DMS79 (cell line): ENCODE measurements around the gene KHDC3L.

Experiments
- DNase-seq: peaks from one replicate; lab custom pipeline; 2025; lab: John Stamatoyannopoulos, UW

Gene KHDC3L

DNA sequence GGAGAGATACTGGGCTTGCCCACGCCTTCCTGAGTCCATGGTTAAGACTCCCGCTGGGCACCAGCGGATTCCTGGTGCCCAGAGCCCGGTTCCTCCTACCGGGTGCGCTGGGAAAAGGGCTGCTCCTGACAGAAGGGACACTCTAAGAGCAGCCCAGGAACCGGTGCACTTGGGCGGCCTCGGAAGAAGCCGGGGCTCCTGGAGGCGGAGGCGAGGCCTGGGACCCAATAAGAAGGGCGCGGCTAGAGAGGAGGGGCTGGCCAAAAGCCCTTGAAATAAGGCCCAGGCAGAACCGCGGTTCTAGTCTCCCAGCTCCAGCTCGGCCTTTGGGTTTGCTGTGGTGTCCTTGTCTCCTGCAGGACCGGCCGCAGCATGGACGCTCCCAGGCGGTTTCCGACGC is at the start of gene KHDC3L:
Gene KHDC3L, plus strand, starts transcription at position 301 of the 400 bp plus-strand sequence. Its CDS starts 72 bp downstream, at position 373.
- DNase-seq: no peak

DNA sequence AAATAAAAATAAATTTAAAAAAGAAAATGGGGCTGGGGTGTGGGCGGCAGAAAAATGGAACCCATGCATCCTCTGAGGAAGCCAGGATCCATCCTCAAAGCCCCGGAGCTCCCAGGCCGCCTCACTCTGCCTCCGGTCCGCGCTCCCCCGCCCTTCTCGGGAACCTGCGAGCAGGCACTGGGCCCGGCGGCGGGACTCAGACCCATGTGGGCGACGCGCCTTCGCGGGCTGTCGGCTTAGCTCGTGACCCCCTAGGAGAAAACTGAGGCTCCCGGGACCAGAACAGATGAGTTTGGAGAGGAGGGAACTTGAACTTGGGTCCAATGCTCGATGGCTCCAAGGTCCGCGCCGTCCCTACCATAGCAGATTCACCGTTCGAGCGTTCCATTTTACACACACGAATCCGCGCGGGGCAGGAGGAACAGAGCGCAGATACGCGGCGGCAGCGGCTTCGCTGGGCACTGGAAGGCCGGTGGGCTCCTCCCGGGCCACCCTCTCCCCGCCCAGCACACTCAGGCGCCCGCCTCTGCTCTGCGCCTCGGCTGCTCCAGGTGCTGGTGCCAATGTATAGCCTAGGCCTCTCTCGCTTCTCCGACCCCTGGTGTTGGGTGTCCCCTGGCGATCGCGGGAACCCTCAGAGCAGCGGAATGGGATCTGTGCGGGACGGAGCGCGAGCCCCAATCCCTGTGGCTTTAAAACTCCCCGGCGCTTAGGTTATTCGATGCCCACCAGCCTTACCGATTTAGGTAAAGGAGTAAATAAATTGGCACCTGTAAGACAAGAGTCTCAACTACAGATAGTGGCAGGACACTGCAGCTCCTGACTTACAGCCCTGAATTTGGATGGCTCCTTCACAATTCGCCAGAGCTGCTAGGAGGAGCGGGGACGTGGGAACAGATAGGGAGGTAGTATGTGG is 47.6 kb upstream of the KHDC3L start:
- no peak for DNase-seq

GRCh38 chr6:73323323-73323722 is 39.1 kb upstream of the KHDC3L start:
- DNase-seq: no peak

DNA sequence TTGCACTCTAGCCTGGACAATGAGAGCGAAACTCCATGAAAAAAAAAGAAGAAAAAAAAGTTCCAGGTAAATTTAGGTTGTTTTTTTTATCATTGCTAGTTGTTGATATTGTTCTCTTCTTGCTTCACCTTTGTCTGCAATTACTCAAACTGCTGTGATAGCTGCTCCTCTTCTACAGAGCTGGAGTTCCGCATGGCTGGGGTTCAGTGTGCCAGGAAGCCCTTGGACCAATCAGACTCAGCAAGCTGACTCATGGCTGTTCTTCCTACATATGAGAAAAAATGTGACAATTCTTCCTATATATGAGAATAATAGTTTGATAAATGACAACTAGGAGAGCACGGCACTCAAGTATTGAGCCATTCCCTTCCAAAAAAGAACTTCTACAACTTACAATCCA is 36.8 kb upstream of the KHDC3L start:
- no peak for DNase-seq

- no peak for DNase-seq
These were observed 33.7 kb upstream of the KHDC3L start for GRCh38 chr6:73328790-73329189.

- DNase-seq: no peak
These were observed 33.3 kb upstream of the KHDC3L start for GRCh38 chr6:73329201-73329600.

DNA sequence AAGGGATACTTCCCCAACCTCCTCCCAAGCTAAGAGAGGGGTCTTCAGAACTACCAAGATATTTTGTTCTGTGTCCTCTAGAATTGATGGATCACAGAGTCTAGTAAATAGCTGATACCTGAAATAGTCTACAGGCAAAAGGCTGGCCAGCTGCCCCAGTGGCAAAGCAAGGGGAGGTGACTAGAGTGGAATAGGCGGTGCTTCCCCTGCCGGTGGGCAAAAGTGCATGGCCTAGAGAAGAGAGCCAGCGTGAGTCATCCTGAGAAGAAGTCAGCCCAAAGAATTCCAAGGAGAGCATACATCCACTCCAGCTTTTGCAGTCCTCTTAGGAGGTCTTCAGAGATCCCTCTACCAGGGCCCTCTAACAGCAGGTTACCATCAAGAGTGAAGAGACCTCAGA is 23.1 kb upstream of the KHDC3L start:
- no peak for DNase-seq

- DNase-seq: no peak
These were observed 22.4 kb upstream of the KHDC3L start for GRCh38 chr6:73340048-73340447.

DNA sequence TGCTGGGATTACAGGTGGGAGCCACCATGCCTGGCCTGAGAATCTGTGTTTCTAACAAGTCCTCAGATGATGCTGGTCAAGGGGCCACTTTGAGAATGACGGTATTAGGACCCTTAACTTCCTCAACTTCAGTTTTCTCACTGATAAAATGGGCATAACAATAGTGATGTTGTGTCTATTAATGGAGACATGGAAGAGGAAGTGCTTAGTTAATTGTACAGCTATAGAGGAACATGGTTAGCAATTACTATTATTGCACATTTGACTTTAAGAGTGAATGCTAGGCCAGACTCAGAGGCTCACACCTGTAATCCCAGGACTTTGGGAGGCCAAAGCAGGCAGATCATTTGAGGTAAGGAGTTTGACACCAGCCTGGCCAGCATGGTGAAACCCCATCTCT is 21.1 kb upstream of the KHDC3L start:
- no peak for DNase-seq

- DNase-seq: no peak
These were observed 20.3 kb upstream of the KHDC3L start for GRCh38 chr6:73342174-73342573.

DNA sequence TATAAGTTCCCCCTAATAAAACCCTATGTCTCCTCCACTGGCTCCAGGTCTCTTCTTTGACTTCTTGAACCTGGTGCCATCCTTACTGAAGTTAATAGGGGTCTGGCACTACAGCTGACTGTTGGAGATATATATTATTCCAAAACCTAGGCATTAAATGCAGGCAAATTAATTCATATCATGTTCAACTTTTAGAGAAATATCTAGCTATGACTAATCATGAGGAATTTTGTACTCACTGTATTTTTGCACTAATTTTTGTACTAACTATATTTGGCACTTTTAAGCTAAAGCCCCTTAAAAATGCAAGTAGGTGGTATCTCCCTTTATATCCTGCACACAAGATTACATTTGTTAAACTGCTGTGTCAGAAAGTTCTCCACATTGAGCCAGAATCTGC is 19.3 kb upstream of the KHDC3L start:
- DNase-seq: no peak

- DNase-seq: no peak
These were observed 13.8 kb upstream of the KHDC3L start for GRCh38 chr6:73348550-73349204.

DNA sequence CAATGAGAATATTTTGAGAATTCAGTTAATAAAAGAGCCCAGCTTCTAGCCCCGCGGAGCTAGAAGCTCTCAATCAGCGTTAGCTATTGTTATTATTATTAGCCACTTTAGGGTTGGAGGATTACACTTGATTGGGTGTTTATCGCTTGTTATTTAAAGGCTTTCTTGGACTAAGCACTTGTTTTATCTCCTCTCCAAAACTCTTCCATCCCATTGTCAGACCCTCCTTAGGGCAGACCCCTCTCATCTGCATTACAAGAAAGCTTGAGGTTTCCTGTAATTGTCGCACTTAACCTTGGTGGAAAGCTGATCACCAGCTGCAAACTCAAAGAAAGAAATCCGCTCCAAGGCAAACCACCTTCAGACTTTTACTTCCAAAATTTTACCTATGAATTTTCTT is 13.1 kb upstream of the KHDC3L start:
- DNase-seq: no peak

- no peak for DNase-seq
These were observed 8.5 kb upstream of the KHDC3L start, which contains the start of gene DPPA5 for GRCh38 chr6:73353636-73354593. Gene DPPA5, minus strand, starts transcription at chr6:73354276. Its CDS starts 51 bp downstream, at chr6:73354225.

DNA sequence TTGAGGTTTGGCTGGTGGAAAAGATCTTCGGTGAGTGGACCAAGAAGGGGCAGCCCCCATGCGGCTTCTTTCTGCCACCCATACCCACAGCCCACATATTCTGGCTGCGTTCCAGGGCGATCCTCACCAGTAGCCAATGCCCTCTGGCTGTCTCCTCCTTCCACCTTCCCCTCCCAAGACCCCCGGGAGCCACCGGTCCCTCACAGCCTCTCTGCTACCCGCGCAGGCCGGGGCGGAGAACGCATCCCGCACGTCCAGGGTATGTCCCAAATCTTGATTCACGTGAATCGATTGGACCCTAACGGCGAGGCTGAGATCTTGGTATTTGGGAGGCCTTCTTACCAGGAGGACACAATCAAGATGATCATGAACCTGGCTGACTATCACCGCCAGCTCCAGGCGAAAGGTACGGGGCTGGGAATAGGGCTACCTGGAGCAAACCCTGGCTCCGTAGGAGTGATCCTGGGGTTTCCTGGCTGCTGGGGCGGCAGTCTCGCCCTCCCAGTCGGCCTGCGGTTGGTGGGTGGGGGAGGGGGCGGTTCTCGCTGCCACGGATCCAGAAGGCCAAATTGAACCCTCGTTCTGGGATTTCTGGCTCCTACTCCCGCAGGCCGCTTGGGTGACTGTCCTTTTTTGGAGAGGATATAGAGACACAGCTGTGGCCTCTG is 545 bp downstream of the KHDC3L start:
- no peak for DNase-seq

DNA sequence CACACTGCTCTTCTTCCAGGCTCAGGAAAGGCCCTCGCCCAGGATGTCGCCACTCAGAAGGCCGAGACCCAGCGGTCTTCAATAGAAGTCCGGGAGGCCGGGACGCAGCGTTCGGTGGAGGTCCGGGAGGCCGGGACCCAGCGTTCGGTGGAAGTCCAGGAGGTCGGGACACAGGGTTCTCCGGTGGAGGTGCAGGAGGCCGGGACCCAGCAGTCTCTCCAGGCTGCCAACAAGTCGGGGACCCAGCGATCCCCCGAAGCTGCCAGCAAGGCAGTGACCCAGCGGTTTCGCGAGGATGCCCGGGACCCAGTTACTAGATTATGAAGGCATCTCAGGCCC is 1.0 kb downstream of the KHDC3L start:
- DNase-seq: no peak

GRCh38 chr6:73364121-73364520 is 1.7 kb downstream of the KHDC3L start:
- no peak for DNase-seq

GRCh38 chr6:73364549-73364948 is 2.1 kb downstream of the KHDC3L start:
- no peak for DNase-seq

GRCh38 chr6:73367761-73368355 is 5.4 kb downstream of the KHDC3L start:
- DNase-seq: no peak

GRCh38 chr6:73368675-73369074 is 6.2 kb downstream of the KHDC3L start:
- no peak for DNase-seq

DNA sequence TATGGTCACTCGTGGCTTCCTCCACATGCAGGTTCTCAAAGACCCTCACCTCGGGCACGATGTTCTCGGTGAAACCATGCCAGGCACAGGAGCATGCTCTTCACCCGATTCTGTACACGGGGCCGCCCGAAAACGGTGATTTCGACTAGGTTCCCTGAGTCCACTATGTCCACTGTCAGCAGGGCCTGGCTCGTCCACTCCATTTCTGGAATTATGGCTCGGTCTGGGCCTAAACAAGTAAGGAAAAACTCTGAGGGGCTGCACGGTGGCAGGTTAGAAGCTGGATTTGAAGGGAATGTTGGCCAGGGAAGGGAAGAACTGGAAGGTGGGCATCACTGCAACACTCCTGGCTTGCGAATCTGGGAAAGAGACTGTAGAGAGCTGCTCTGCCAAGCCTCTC is 6.7 kb downstream of the KHDC3L start:
- DNase-seq: no peak
